ENCODE measurements around the gene RTL3.

DNA sequence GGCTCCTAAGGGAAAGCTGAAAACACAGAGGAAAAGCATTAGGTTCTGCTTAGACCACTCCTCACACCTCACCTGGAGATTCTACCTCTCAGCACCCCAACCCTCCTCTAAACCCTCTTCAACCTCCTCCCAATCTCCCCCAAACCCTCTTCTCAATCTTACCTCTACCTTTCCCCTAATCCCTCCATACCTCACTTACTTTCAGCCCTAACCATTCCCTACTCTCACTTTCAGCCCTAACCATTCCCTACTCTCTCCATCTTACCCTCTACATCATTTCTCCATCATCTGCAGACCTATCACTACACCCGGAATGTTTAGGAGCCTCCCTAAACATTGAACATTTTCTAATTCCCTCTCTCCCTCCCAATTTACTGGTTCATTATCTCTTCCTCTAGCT, 3.5 kb downstream of the RTL3 start:
- TF ChIP-seq, protein P1, sequence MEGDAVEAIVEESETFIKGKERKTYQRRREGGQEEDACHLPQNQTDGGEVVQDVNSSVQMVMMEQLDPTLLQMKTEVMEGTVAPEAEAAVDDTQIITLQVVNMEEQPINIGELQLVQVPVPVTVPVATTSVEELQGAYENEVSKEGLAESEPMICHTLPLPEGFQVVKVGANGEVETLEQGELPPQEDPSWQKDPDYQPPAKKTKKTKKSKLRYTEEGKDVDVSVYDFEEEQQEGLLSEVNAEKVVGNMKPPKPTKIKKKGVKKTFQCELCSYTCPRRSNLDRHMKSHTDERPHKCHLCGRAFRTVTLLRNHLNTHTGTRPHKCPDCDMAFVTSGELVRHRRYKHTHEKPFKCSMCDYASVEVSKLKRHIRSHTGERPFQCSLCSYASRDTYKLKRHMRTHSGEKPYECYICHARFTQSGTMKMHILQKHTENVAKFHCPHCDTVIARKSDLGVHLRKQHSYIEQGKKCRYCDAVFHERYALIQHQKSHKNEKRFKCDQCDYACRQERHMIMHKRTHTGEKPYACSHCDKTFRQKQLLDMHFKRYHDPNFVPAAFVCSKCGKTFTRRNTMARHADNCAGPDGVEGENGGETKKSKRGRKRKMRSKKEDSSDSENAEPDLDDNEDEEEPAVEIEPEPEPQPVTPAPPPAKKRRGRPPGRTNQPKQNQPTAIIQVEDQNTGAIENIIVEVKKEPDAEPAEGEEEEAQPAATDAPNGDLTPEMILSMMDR (IDR thresholded peaks at IDR 0.05) = no peak
- no peak for TF ChIP-seq POLR2A (IDR thresholded peaks at IDR 0.05)

Data from adrenal gland (tissue), 5 donors.